ENCODE data around the gene GAS1.

GRCh38 chr9:86994231-86994630 lies 46.9 kb upstream of the GAS1 start:
- TF ChIP-seq CTCF (IDR thresholded peaks at IDR 0.05) (no peak), POLR2A (IDR thresholded peaks at IDR 0.05) (no peak), POLR2AphosphoS5 (IDR thresholded peaks at IDR 0.05) (no peak)

Measured in transverse colon (tissue), 4 donors.